ENCODE results near the gene FAM234B.

DNA sequence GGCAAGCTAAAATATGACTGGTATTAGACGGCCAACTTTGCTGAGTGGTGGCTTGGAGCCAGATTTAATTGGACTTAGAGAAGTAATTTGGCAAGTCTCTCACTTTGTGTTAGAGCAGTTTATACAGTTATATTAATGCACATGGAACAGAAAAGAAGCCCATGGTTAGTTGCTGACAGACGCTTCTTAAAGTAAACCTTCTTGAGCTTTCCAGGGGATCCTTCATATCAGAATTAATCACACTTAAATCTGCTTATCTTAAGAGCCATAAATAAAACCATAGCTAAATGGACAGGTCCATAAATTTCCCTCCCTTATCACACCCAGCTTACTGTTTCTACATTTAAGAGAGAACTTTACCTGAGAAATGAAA is 49.7 kb downstream of the FAM234B start:
- TF ChIP-seq, protein P1, sequence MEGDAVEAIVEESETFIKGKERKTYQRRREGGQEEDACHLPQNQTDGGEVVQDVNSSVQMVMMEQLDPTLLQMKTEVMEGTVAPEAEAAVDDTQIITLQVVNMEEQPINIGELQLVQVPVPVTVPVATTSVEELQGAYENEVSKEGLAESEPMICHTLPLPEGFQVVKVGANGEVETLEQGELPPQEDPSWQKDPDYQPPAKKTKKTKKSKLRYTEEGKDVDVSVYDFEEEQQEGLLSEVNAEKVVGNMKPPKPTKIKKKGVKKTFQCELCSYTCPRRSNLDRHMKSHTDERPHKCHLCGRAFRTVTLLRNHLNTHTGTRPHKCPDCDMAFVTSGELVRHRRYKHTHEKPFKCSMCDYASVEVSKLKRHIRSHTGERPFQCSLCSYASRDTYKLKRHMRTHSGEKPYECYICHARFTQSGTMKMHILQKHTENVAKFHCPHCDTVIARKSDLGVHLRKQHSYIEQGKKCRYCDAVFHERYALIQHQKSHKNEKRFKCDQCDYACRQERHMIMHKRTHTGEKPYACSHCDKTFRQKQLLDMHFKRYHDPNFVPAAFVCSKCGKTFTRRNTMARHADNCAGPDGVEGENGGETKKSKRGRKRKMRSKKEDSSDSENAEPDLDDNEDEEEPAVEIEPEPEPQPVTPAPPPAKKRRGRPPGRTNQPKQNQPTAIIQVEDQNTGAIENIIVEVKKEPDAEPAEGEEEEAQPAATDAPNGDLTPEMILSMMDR (optimal IDR thresholded peaks at IDR 0.05 in 1 of 3, IDR thresholded peaks at IDR 0.05 in 1 of 3, conservative IDR thresholded peaks at IDR 0.05 in 1 of 3; ENCODE audit: extremely low read depth in 1 of 3, insufficient read depth in 2 of 3, low read length in 3 of 3), result no peak
- no peak for TF ChIP-seq EZH2 (IDR thresholded peaks at IDR 0.05; ENCODE audit: low read length)
